HFFc6 (cell line): Measurements from ENCODE around the gene RGL3. TPM values are rescaled to one million over a fixed set of nuclear protein-coding genes. Genes with fewer than 3 reads are reported as not detected.

ENCODE experiments used
- DNase-seq: peaks from one replicate; pipeline ENCODE4 v3.0.0-alpha.2; 2018
- H3K27ac Mint-ChIP-seq: 2 replicates; pipeline ENCODE4 v1.8.0; 2020; ENCODE audit warnings: mild to moderate bottlenecking, mixed read lengths
- H3K27me3 Mint-ChIP-seq: 2 replicates; pipeline ENCODE4 v1.8.0; 2021; ENCODE audit warnings: mild to moderate bottlenecking, moderate library complexity, mixed read lengths; ENCODE audit not compliant: insufficient read depth
- H3K36me3 Mint-ChIP-seq: 2 replicates; pipeline ENCODE4 v1.8.0; 2021; ENCODE audit warnings: low read depth, mixed read lengths
- H3K4me1 Mint-ChIP-seq: 2 replicates; pipeline ENCODE4 v1.8.0; 2020; ENCODE audit warnings: low read depth, mixed read lengths
- H3K4me3 Mint-ChIP-seq: 2 replicates; pipeline ENCODE4 v1.8.0; 2020; ENCODE audit warnings: mild to moderate bottlenecking, moderate library complexity, mixed read lengths
- H3K9me3 Mint-ChIP-seq: 2 replicates; pipeline ENCODE4 v1.8.0; 2020; ENCODE audit warnings: mild to moderate bottlenecking, mixed read lengths
- total RNA-seq, 6 experiments: library from RNA; stranded (reverse); fragmentation: NEBNext Ultra II Directional; extraction: Animal tissue kit (Norgen Biotek cat#: 25700); gene quantifications; 2 replicates in 1 of 6; 3 replicates in 5 of 6; pipeline ENCODE4 v1.2.3, GENCODE V29; 2021
- TF ChIP-seq, protein P1 (sequence below): fragments of 200-600 bp; sonication (generic); IDR thresholded peaks from 2 replicates; pipeline ENCODE4 v1.5.0; 2021; ENCODE audit warnings: antibody characterized with exemption, mild to moderate bottlenecking

The RGL3 gene
- total RNA-seq, 6 experiments from 2014 or later: 7.3 to 11.7 (median 8.9) TPM

DNA sequence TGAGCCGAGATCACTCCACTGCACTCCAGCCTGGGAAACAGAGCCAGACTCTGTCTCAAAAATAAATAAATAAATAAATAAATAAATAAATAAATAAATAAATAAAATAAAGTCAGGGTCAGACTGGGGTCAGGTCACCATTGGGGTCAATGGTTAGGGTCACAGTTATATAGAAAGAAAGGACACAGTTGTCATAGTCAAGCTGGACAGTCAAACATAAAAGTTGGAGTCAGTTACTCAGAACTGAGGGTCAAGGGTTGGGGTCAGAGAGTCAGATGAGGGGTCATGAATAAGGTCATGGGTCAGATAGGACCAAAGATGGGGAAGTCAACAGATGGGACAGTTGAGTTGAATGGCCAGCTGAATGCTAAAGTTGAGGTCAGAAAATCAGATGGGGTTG, 18.3 kb downstream of the RGL3 start:
- DNase-seq: no peak
- Mint-ChIP-seq H3K27ac (no peak overlapping the region), H3K27me3 (no peaks in the 10 kb centered on the region; the same call in none of the 2 replicates), H3K4me1 (no peaks in the 10 kb centered on the region), H3K36me3 (no peaks in the 10 kb centered on the region), H3K4me3 (no peak overlapping the region), H3K9me3 (no peaks in the 10 kb centered on the region)
- TF ChIP-seq, protein P1, sequence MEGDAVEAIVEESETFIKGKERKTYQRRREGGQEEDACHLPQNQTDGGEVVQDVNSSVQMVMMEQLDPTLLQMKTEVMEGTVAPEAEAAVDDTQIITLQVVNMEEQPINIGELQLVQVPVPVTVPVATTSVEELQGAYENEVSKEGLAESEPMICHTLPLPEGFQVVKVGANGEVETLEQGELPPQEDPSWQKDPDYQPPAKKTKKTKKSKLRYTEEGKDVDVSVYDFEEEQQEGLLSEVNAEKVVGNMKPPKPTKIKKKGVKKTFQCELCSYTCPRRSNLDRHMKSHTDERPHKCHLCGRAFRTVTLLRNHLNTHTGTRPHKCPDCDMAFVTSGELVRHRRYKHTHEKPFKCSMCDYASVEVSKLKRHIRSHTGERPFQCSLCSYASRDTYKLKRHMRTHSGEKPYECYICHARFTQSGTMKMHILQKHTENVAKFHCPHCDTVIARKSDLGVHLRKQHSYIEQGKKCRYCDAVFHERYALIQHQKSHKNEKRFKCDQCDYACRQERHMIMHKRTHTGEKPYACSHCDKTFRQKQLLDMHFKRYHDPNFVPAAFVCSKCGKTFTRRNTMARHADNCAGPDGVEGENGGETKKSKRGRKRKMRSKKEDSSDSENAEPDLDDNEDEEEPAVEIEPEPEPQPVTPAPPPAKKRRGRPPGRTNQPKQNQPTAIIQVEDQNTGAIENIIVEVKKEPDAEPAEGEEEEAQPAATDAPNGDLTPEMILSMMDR: no peak

DNA sequence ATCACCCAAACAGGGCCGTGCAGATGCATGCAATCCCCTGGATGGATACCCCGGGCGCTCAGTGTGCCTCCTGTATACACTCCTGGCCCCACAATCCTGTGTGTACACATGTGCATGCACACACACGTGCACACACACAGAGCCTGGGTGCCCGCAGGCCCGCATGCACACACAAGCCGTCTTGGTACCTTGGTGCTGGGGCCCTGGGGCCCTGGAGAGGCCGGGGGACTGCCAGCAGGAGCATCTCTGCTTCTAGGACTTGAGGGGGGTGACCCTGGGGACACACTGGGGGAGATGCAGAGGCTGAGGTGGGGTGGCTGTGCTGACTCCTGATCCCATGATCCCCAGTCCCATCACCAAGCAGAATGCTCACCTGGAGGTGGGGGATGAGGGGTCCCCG, 19.4 kb downstream of the RGL3 start:
- no peak overlapping the region for H3K4me3 Mint-ChIP-seq
- no peaks in the 10 kb centered on the region for H3K36me3 Mint-ChIP-seq
- TF ChIP-seq, protein P1: no peak
- no peaks in the 10 kb centered on the region; the same call in none of the 2 replicates for H3K27me3 Mint-ChIP-seq
- no peaks in the 10 kb centered on the region for H3K4me1 Mint-ChIP-seq
- no peak overlapping the region for H3K27ac Mint-ChIP-seq
- H3K9me3 Mint-ChIP-seq: no peaks in the 10 kb centered on the region
- DNase-seq: no peak

DNA sequence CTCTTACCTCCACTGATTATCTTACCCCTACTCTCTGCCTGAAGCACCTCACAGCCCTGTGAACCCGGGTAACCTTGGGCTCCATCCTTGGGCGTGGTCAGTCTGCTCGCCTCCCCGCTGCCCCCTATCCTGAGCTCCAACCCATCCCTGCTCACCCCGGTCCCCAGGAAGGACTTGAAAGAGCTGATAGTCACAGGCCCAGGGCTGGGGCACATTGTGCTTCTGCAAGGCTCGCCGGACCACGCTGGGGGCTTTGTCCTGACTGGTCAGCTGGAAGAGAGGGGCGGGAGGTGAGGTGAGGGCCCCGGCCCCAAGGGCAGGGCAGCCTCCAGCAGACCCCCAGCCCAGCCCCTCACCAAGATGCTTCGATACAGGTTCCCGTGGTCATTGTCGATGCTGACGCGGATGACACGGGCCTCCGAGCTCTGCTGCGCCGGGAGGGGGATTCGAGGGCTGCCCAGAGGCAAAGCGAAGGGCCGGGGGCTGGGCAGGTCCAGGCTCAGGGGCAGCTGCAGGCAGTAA, 22.0 kb downstream of the RGL3 start:
- Mint-ChIP-seq H3K36me3 (peaks cover 6% of the 10 kb centered on the region), H3K27ac (no peak overlapping the region), H3K4me3 (no peak overlapping the region), H3K9me3 (no peaks in the 10 kb centered on the region), H3K27me3 (no peaks in the 10 kb centered on the region; the same call in none of the 2 replicates), H3K4me1 (peaks cover 16% of the 10 kb centered on the region)
- DNase-seq: no peak
- TF ChIP-seq, protein P1: no peak

DNA sequence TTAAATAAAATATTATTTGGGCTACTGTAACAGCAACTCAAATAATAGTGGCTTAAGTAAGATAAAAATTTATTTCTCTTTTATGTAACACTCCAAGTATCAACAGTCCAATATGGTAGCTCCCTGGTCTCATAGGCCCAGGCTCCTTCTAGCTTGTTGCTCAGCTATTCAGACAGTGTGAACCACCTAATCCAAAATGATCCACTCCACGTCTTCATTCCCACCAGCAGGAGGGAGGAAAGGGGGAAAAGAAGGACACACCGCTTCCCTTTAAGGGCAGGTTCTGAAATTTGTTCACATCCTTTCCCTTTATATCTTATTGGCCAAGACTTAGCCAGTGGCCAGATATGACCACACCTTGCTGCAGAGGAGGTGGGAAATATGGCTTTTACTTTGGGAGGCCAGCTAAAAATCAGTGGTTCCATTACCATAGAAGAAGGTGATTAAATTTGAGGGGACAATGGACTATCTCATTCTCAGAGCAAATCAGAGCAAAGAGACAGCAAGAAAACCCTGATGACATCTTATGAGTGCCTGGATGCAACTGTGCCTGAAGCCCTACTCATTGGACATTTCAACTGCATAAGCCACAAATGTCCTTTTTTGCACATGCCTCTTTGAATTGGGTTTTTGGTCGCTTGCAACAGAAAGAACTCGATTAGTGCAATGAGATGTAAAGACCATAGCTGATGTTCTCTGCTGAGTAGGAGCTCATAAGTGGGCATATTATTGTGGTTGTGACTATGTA, 28.0 kb downstream of the RGL3 start:
- TF ChIP-seq, protein P1: no peak
- DNase-seq: no peak
- peaks cover 6% of the 10 kb centered on the region for H3K36me3 Mint-ChIP-seq
- no peaks in the 10 kb centered on the region; the same call in 1 of the 2 replicates for H3K27me3 Mint-ChIP-seq
- H3K9me3 Mint-ChIP-seq: no peaks in the 10 kb centered on the region
- no peak overlapping the region for H3K27ac Mint-ChIP-seq
- H3K4me1 Mint-ChIP-seq: peaks cover 16% of the 10 kb centered on the region
- H3K4me3 Mint-ChIP-seq: no peak overlapping the region

DNA sequence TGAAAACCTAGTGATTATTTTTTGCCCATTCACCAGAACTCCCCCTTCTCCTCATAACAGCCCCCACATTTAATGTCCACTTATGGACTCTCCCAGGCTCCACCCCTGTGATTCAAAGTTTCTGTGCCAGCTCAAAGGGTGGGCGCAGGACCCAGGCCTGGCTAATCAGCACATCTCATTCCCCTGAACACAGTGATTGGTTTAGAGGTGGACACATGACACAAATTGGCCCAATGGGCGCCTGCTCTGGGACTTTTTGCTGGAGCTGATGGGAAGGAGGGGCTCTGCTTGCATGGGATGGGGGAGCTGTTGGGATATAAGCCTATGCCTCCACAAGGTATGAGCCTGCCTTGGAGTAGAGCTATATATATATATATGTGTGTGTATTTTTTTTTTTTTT, 28.8 kb downstream of the RGL3 start:
- no peaks in the 10 kb centered on the region for H3K9me3 Mint-ChIP-seq
- DNase-seq: no peak
- H3K27ac Mint-ChIP-seq: no peak overlapping the region
- TF ChIP-seq, protein P1: no peak
- no peak overlapping the region for H3K4me3 Mint-ChIP-seq
- H3K4me1 Mint-ChIP-seq: peaks cover 16% of the 10 kb centered on the region
- H3K36me3 Mint-ChIP-seq: peaks cover 6% of the 10 kb centered on the region
- H3K27me3 Mint-ChIP-seq: no peaks in the 10 kb centered on the region; the same call in 1 of the 2 replicates
